GDM1 (cell line): ENCODE data around the gene BRPF1.

Source experiments
- DNase-seq: peaks from one replicate; lab custom pipeline; 2025; lab: John Stamatoyannopoulos, UW

BRPF1 gene

GRCh38 chr3:9731206-9732079 is at the start of gene BRPF1:
Gene BRPF1, plus strand, starts transcription at chr3:9731735. Its CDS starts 2,406 bp downstream, at chr3:9734141.
- DNase-seq = peak; percentile 99

DNA sequence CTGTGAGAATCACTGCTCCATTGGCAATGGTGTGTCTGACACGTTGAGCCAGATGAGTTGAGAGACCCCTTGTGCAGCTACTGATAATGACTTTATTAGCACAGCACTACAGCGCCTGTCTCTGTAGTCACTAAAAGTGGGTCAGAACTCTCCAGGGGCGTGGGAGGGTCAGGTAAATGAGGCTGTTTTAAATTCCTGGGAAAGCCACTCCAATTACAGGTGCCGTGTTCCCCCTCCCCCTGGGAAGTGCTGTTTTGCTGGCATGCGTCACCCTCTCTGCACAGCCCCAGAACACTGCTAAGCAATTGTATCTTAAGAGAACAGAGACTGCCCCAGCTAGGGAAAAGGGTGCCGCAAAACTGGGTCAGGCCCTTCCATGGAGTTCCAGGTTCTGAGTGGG is 49.4 kb upstream of the BRPF1 start:
- DNase-seq = no peak

DNA sequence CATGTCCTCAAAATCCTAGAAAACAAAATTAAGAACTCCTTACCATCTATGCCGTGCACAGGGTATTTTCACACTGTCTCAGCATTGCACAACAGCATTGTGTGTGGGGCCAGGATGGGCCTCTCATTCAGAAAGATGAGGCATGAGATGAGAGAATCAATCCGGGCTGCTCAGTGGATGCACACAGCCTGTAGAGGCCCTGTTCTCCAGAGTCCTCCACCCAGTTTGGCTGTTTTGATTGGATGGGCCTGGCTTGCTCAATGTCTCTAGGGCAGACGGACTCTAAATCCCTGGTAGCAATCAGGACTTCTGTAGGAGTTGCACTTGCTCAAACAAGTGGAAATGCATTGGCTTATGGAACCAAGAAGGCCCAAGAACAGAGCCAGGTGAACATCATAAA is 48.1 kb upstream of the BRPF1 start:
- no peak for DNase-seq

DNA sequence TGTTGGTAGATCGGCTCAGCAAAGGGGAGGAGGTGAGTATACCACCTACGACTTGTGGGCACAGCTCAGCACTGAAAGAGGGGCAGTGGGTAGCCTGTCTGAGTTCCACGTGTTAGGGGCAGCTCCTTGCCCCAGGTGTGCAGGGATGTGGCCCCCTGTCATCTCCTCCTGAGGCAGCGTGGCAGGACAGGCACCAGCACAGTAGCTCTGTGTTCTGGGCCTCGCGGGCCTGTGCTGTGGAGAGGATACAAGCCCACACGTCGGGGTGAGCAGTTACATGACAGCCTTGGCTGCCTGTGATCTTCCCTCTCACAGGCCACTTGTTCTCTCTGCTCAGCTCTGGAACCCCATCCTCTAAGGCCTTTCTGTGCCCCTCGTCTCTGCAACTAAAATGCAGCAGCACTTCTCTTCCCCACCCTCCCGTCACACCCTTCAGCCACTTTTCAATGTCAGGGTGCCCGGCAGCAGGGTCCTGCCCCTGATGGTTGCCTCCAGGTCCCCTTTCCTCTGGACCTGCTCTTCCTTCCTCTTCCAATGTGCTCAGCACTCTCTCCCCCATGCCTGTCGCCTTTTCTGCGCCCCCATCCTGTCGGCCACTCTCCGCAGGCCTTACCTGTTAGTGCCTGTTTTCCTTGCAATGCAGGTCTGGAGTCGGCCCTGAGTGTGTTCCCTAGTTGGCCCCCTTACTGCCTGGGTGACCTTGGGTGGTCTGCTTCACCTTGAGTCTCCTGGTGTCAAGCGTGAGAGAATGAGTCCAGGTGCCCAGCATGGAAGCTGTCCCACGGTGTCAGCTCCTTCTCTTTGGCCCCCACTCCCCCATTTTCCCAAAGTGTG is 46.1 kb upstream of the BRPF1 start:
- no peak for DNase-seq

GRCh38 chr3:9686050-9686550 is 45.4 kb upstream of the BRPF1 start:
- no peak for DNase-seq

GRCh38 chr3:9686703-9687102 is 44.8 kb upstream of the BRPF1 start:
- DNase-seq = no peak

DNA sequence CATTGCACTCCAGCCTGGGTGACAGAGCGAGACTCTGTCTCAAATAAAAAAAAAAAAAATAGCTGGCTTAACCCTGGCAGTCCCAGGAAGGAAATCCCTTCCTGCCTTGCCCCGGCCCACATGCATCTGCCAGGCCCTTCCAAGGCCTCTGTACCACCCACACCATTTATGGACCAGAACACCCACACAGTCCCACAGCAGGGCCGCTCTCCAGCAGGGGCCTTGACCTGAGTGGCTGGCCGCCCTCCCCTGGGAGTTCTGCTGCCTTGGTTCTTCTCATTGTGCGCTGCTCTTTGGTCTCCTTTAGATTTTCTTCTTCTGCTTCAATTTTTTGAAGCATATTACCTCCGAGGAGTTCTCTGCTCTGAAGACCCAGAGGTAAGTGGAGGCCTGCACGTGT is 44.0 kb upstream of the BRPF1 start:
- no peak for DNase-seq

- DNase-seq = no peak
Observed at GRCh38 chr3:9688961-9689360, 42.6 kb upstream of the BRPF1 start.

DNA sequence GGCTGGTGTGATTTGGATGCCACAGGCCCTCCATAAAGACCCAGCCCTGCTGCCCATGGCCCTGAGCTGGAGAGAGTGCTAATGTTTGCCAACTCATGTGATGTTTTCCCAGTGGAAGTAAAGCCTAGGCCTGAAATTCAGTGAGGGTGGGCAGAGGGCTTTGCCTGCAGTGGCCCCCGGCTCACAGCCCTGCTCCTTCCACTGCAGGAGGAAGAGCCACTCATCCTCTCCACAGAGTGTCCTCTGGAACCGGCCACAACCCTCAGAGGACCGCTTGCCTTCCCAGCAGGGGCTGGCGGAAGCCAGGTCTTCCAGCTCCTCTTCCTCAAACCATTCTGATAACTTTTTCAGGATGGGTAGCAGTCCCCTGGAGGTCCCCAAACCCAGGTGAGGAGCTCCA is 41.8 kb upstream of the BRPF1 start:
- no peak for DNase-seq

GRCh38 chr3:9690451-9691450 is 40.8 kb upstream of the BRPF1 start:
- no peak for DNase-seq

GRCh38 chr3:9691636-9692035 is 39.9 kb upstream of the BRPF1 start:
- DNase-seq = no peak

DNA sequence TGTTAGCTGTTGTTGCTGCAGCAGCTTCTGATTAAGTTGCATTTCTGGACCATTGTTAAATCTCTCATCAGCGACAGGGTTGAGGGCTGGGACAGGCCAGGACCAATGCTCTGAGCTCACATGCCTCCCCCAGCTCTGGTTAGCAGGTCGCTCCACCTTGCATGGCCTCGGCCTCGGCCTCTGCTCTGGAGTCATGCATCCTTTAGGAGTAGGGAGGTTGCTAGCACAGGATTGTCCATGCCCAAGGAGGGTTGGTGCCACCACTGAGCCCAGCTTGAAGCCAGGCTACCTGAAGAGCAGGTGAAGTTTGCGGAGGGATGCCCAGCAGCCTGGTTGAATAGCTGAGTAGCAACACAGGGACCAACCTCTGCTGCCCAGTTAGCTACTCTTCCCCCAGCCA is 39.1 kb upstream of the BRPF1 start:
- DNase-seq = no peak

GRCh38 chr3:9695345-9695744 is 36.2 kb upstream of the BRPF1 start:
- no peak for DNase-seq

- no peak for DNase-seq
Observed at GRCh38 chr3:9695746-9696145, 35.8 kb upstream of the BRPF1 start.

- no peak for DNase-seq
Observed at GRCh38 chr3:9696480-9697220, 34.9 kb upstream of the BRPF1 start.

DNA sequence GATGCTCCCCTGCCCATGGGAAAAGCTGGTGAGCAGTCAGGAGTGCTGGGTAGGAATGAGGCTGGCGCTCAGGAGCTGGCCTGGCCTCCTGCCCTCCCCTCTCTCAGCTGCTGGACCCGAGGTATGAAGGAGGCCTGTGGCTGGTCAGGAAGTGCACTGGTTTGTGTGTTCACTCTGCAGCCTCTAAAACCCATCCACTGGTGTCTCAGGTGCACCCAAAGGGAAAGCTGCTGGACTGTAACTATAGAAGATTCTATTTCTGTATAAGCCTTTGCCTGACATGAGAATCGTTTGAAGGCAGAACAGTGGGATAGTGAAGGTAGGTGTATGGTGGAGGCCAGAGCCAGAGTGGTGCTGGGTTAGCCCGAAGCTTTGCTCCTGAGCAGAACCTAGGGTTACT is 33.6 kb upstream of the BRPF1 start:
- DNase-seq = no peak

GRCh38 chr3:9698293-9698692 is 33.2 kb upstream of the BRPF1 start:
- no peak for DNase-seq

GRCh38 chr3:9700536-9700935 is 31.0 kb upstream of the BRPF1 start:
- DNase-seq = no peak

DNA sequence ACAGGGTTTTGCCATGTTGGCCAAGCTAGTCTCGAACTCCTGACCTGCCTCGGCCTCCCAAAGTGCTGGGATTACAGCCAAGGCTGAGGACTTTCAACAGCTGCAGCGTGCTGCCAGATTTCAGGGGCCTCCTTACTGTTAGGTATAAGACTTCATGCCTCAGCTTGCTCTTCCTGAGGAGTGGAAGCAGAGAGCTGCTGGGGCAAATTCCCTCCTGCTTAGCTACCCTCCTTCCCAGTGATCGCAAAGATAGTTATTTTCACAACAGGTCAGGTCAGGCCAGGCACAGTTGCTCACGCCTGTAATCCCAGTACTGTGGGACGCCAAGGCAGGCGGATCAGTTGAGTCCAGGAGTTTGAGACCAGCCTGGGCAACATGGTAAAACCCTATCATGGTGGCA is 30.5 kb upstream of the BRPF1 start:
- DNase-seq = no peak

- no peak for DNase-seq
Observed at GRCh38 chr3:9701711-9702110, 29.8 kb upstream of the BRPF1 start.

DNA sequence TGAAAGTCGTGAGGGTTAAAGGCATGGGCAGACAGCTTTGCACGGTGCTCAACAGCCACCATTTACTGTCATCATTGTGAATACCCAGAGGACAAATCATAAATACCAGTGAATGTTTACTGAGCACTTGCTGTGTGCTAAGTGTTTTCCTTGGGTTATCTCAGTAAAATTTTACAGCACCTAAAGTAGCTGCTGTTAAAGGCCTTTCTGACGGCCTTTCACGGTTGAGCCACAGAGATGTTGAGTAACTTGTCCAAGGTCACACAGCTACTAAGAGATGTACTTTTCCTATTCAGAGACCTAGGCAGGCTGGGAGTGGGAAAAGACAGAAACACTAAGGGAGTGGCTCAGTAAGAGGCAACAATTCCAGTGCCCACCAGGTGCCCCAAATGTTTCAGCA is 28.3 kb upstream of the BRPF1 start:
- no peak for DNase-seq
